GM12878 (cell line): Measurements from ENCODE around the gene HYDIN.
"Not testable (repeated sequence)": the region's sequence is repeated elsewhere in the genome, so short reads cannot be mapped to it uniquely, and the experiment has no call there.

Experiments used
- BRCA1 ChIP-seq: IDR thresholded peaks from 2 replicates; pipeline ENCODE4 v1.6.1; 2011; ENCODE audit warnings: low read depth, low read length, improper control_type of control experiment
- POLR2AphosphoS5 ChIP-seq: IDR thresholded peaks from 2 replicates; pipeline ENCODE4 v1.6.1; 2011; ENCODE audit warnings: mild to moderate bottlenecking, low read length, inconsistent platforms
- USF2 ChIP-seq: IDR thresholded peaks from 2 replicates; pipeline ENCODE4 v1.6.1; 2011; ENCODE audit warnings: low read depth, low read length, improper control_type of control experiment, borderline replicate concordance
- ZBTB11 ChIP-seq: fragments of 450-650 bp; formaldehyde crosslinking; IDR thresholded peaks from 2 replicates; pipeline ENCODE4 v1.5.0; 2022; ENCODE audit warnings: mild to moderate bottlenecking, missing genetic modification characterization
- TF ChIP-seq, protein P1 (sequence below), 3 experiments: IDR thresholded peaks in 2 of 3; conservative IDR thresholded peaks in 1 of 3; 2 replicates each; pipeline ENCODE4 v1.5.1; 2011; ENCODE audit warnings: low read depth in 3 of 3, low read length in 3 of 3, mild to moderate bottlenecking in 3 of 3, control low read depth in 2 of 3, moderate library complexity in 2 of 3, inconsistent platforms in 1 of 3, mixed read lengths in 1 of 3; ENCODE audit not compliant: control insufficient read depth in 2 of 3, insufficient read depth in 1 of 3; ENCODE audit errors: extremely low read depth in 1 of 3
- TF ChIP-seq, protein P2 (sequence below): IDR thresholded peaks from 2 replicates; pipeline ENCODE4 v1.6.1; 2012; ENCODE audit warnings: low read depth, low read length, improper control_type of control experiment

GRCh38 chr16:71157278-71157677 is 73.2 kb downstream of the HYDIN start:
- TF ChIP-seq USF2; ZBTB11 (CRISPR knock-in tag); BRCA1; POLR2AphosphoS5: not testable (repeated sequence)
- TF ChIP-seq, protein P1, sequence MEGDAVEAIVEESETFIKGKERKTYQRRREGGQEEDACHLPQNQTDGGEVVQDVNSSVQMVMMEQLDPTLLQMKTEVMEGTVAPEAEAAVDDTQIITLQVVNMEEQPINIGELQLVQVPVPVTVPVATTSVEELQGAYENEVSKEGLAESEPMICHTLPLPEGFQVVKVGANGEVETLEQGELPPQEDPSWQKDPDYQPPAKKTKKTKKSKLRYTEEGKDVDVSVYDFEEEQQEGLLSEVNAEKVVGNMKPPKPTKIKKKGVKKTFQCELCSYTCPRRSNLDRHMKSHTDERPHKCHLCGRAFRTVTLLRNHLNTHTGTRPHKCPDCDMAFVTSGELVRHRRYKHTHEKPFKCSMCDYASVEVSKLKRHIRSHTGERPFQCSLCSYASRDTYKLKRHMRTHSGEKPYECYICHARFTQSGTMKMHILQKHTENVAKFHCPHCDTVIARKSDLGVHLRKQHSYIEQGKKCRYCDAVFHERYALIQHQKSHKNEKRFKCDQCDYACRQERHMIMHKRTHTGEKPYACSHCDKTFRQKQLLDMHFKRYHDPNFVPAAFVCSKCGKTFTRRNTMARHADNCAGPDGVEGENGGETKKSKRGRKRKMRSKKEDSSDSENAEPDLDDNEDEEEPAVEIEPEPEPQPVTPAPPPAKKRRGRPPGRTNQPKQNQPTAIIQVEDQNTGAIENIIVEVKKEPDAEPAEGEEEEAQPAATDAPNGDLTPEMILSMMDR (IDR thresholded peaks at IDR 0.05 in 2 of 3, conservative IDR thresholded peaks at IDR 0.05 in 1 of 3; ENCODE audit: control insufficient read depth in 2 of 3, extremely low read depth in 1 of 3, insufficient read depth in 1 of 3, low read depth in 3 of 3, low read length in 3 of 3): not testable (repeated sequence)
- TF ChIP-seq, protein P2, sequence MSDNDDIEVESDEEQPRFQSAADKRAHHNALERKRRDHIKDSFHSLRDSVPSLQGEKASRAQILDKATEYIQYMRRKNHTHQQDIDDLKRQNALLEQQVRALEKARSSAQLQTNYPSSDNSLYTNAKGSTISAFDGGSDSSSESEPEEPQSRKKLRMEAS: not testable (repeated sequence)
